ENCODE results near the gene SLC35D2. TPM values are rescaled to one million over a fixed set of nuclear protein-coding genes. Genes with fewer than 3 reads are reported as not detected.
"Not testable (repeated sequence)": the region's sequence is repeated elsewhere in the genome, so short reads cannot be mapped to it uniquely, and the experiment has no call there.

The SLC35D2 gene
- total RNA-seq, 1 donor from 2014 or later, result 44.7 TPM

DNA sequence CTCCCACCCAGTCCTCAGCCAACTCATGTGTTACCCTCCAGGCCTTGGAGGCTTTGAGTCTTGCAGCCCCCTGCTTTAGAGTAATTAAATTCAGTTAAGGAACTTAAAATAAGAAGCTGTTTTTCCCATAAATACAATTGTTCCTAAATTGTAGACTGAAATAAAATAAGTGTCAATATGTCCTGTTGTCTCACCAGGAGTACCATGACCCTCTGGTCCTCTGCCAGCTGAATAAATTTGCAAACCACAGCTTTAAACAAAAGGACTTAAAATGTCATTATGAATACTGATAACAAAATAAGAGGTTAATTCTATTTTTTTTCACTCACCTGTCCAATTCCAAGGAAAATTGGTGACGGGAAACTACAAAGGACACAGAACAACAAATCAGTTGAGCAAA lies 15.6 kb downstream of the SLC35D2 start:
- Mint-ChIP-seq H3K36me3 (ENCODE audit: unreplicated experiment) (peaks cover 4% of the 10 kb centered on the region), H3K9me3 (ENCODE audit: unreplicated experiment) (no peaks in the 10 kb centered on the region), H3K27ac (ENCODE audit: unreplicated experiment) (no peak overlapping the region), H3K27me3 (ENCODE audit: unreplicated experiment) (no peaks in the 10 kb centered on the region), H3K4me1 (ENCODE audit: low read depth, unreplicated experiment) (no peaks in the 10 kb centered on the region), H3K4me3 (ENCODE audit: unreplicated experiment) (no peak overlapping the region)
- no peak for DNase-seq
- TF ChIP-seq, protein P1, sequence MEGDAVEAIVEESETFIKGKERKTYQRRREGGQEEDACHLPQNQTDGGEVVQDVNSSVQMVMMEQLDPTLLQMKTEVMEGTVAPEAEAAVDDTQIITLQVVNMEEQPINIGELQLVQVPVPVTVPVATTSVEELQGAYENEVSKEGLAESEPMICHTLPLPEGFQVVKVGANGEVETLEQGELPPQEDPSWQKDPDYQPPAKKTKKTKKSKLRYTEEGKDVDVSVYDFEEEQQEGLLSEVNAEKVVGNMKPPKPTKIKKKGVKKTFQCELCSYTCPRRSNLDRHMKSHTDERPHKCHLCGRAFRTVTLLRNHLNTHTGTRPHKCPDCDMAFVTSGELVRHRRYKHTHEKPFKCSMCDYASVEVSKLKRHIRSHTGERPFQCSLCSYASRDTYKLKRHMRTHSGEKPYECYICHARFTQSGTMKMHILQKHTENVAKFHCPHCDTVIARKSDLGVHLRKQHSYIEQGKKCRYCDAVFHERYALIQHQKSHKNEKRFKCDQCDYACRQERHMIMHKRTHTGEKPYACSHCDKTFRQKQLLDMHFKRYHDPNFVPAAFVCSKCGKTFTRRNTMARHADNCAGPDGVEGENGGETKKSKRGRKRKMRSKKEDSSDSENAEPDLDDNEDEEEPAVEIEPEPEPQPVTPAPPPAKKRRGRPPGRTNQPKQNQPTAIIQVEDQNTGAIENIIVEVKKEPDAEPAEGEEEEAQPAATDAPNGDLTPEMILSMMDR (IDR thresholded peaks at IDR 0.05; ENCODE audit: partially characterized antibody, unreplicated experiment), result no peak

DNA sequence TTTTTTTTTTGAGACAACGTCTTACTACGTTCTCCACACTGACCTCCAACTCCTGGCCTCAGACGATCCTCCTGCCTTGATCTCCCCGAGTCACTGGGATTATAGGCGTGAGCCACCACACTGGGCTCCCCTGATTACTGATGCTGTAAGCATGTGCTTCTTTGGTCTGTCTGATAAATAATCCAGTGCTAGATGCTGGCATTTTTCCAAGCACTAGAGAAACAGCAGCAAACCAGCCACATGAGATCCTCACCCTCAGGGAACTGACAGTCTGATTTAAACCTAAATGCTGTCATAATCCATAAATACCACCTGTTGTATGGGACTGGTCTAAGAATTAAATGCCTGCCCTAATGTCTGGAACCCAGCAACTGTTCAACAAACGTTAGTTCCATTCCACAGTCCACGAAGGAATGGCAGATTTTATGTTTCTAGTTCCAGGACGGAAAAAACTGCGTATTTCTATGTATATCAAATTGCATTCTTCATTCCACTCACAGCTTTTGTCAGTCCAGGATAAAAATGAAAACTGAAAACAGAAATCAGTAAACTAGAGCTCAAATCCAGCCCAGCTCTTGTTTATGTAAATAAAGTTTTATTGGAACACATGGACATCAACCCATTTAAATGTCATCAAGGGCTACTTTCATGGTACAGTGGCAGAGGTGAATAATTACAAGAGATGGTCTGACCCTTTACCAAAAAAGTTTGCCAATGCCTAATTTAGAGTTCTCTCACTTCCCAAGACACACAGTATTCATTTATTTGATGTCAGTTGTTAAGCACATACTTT lies 20.1 kb downstream of the SLC35D2 start:
- TF ChIP-seq, protein P1 (IDR thresholded peaks at IDR 0.05; ENCODE audit: partially characterized antibody, unreplicated experiment), result no peak
- Mint-ChIP-seq H3K4me1 (ENCODE audit: low read depth, unreplicated experiment) (no peaks in the 10 kb centered on the region), H3K4me3 (ENCODE audit: unreplicated experiment) (no peak overlapping the region), H3K9me3 (ENCODE audit: unreplicated experiment) (no peaks in the 10 kb centered on the region), H3K27me3 (ENCODE audit: unreplicated experiment) (no peaks in the 10 kb centered on the region), H3K36me3 (ENCODE audit: unreplicated experiment) (peaks cover 4% of the 10 kb centered on the region), H3K27ac (ENCODE audit: unreplicated experiment) (no peak overlapping the region)
- DNase-seq, result no peak

DNA sequence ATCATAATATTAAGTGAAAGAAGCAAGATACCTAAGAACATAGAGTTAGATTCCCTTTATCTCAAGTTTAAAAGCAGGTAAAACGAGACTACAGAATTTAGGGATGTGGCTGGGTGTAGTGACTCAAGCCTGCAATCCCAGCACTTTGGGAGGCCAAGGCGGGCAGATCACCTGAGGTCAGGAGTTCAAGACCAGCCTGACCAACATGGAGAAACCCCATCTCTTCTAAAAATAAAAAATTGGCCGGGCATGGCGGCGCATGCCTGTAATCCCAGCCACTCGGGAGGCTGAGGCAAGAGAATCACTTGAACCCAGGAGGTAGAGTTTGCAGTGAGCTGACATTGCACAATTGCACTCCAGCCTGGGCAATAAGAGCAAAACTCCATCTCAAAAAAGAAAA lies 21.4 kb downstream of the SLC35D2 start:
- H3K4me1 Mint-ChIP-seq (ENCODE audit: low read depth, unreplicated experiment); H3K9me3 Mint-ChIP-seq (ENCODE audit: unreplicated experiment); H3K27me3 Mint-ChIP-seq (ENCODE audit: unreplicated experiment); H3K36me3 Mint-ChIP-seq (ENCODE audit: unreplicated experiment); H3K27ac Mint-ChIP-seq (ENCODE audit: unreplicated experiment); H3K4me3 Mint-ChIP-seq (ENCODE audit: unreplicated experiment); DNase-seq: not testable (repeated sequence)

DNA sequence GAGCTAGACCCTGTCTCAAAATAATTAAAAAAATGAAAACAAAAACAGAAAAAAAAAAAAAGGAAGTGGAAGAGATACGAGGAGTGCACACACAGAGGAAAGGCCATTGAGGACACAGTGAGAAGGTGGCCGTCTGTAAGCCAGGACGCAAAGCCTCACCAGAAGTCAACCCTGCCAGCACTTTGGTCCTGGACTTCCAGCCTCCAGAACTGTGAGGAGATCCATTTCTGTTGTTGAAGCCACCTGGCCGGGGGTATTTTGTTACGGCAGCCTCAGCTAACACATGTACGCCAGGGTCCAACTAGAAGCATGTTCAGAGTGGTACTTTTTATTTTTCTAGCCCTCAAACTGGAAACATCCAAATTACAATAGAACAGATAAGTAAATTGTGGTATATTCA lies 21.8 kb downstream of the SLC35D2 start:
- H3K27ac Mint-ChIP-seq (ENCODE audit: unreplicated experiment), result no peak overlapping the region
- no peaks in the 10 kb centered on the region for H3K4me1 Mint-ChIP-seq (ENCODE audit: low read depth, unreplicated experiment)
- H3K4me3 Mint-ChIP-seq (ENCODE audit: unreplicated experiment), result no peak overlapping the region
- no peaks in the 10 kb centered on the region for H3K27me3 Mint-ChIP-seq (ENCODE audit: unreplicated experiment)
- peaks cover 4% of the 10 kb centered on the region for H3K36me3 Mint-ChIP-seq (ENCODE audit: unreplicated experiment)
- no peak for DNase-seq
- H3K9me3 Mint-ChIP-seq (ENCODE audit: unreplicated experiment), result no peaks in the 10 kb centered on the region
- TF ChIP-seq, protein P1 (IDR thresholded peaks at IDR 0.05; ENCODE audit: partially characterized antibody, unreplicated experiment), result no peak

GRCh38 chr9:96360976-96361375 lies 22.5 kb downstream of the SLC35D2 start:
- DNase-seq, result no peak
- no peak overlapping the region for H3K27ac Mint-ChIP-seq (ENCODE audit: unreplicated experiment)
- H3K9me3 Mint-ChIP-seq (ENCODE audit: unreplicated experiment), result no peaks in the 10 kb centered on the region
- TF ChIP-seq, protein P1 (IDR thresholded peaks at IDR 0.05; ENCODE audit: partially characterized antibody, unreplicated experiment), result no peak
- no peak overlapping the region for H3K4me3 Mint-ChIP-seq (ENCODE audit: unreplicated experiment)
- peaks cover 4% of the 10 kb centered on the region for H3K36me3 Mint-ChIP-seq (ENCODE audit: unreplicated experiment)
- no peaks in the 10 kb centered on the region for H3K27me3 Mint-ChIP-seq (ENCODE audit: unreplicated experiment)
- no peaks in the 10 kb centered on the region for H3K4me1 Mint-ChIP-seq (ENCODE audit: low read depth, unreplicated experiment)

DNA sequence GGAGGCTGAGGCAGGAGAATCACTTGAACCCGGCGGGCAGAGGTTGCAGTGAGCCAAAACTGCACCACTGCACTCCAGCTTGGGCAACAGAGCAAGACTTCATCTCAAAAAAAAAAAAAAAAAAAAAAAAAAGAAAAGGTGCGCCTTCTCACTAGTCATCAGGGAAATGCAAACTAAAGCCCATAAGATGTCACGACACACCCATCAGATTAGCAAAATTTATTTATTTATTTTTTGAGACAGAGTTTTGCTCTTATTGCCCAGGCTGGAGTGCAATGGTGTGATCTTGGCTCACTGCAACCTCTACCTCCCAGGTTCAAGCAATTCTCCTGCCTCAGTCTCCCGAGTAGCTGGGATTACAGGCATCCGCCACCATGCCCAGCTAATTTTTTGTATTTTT lies 23.0 kb downstream of the SLC35D2 start:
- DNase-seq; H3K27ac Mint-ChIP-seq (ENCODE audit: unreplicated experiment): not testable (repeated sequence)

More for the DNA sequence above, 23.0 kb downstream of the SLC35D2 start:
- not testable (repeated sequence) for H3K36me3 Mint-ChIP-seq (ENCODE audit: unreplicated experiment); H3K4me3 Mint-ChIP-seq (ENCODE audit: unreplicated experiment); H3K4me1 Mint-ChIP-seq (ENCODE audit: low read depth, unreplicated experiment); H3K27me3 Mint-ChIP-seq (ENCODE audit: unreplicated experiment); H3K9me3 Mint-ChIP-seq (ENCODE audit: unreplicated experiment)
